Panc1 (cell line): ENCODE measurements around the gene CELF2. TPM values are rescaled to one million over a fixed set of nuclear protein-coding genes. Genes with fewer than 3 reads are reported as not detected.

Experiments
- ATAC-seq: fragments of 200-7000 bp; cut with Tn5 transposase; 2 replicates; pipeline ENCODE4 v1.9.1; 2020; ENCODE audit warnings: mild to moderate bottlenecking, moderate library complexity
- BruUV-seq: library from RNA; stranded (reverse); fragments of 400-500 nt; replicated peaks from 2 replicates; lab custom pipeline; 2021; lab: Mats Ljungman, UMichigan
- CTCF ChIA-PET: fragments of 300-600 bp; sonication (Branson Sonifier 250); formaldehyde crosslinking; loops from one replicate; lab custom pipeline; 2022; ENCODE audit warnings: antibody characterized with exemption; lab: Charles Lee
- POLR2A ChIA-PET: fragments of 300-600 bp; sonication (Branson Sonifier 250); formaldehyde crosslinking; loops from one replicate; lab custom pipeline; 2022; ENCODE audit warnings: antibody characterized with exemption; lab: Charles Lee
- DNase-seq: peaks from one replicate; pipeline ENCODE4 v3.0.0-alpha.2; 2010; ENCODE audit warnings: low read depth, low spot score
- H3K27ac ChIP-seq: 2 replicates; pipeline ENCODE4 v1.5.1; 2011; ENCODE audit warnings: mild to moderate bottlenecking, low read length, inconsistent platforms
- H3K27me3 ChIP-seq: fragments of 200-500 bp; sonication (Bioruptor generic); 2 replicates; pipeline ENCODE4 v1.6.0; 2014; ENCODE audit warnings: low read length, inconsistent platforms; ENCODE audit not compliant: control insufficient read depth, insufficient read depth
- H3K36me3 ChIP-seq: fragments of 200-500 bp; sonication (Bioruptor generic); 2 replicates; pipeline ENCODE4 v1.5.1; 2014; ENCODE audit warnings: inconsistent platforms, mild to moderate bottlenecking, low read length, moderate library complexity; ENCODE audit not compliant: control insufficient read depth, insufficient read depth
- H3K4me1 ChIP-seq: 2 replicates; pipeline ENCODE4 v1.5.1; 2011; ENCODE audit warnings: inconsistent platforms, mild to moderate bottlenecking, low read length, moderate library complexity; ENCODE audit not compliant: control insufficient read depth, insufficient read depth
- H3K4me3 ChIP-seq, 2 experiments: 2 replicates each; pipeline ENCODE4 v1.5.1; 2011 to 2012; ENCODE audit warnings: low read depth in 2 of 2, low read length in 2 of 2, mild to moderate bottlenecking in 2 of 2, inconsistent platforms in 1 of 2, moderate library complexity in 1 of 2
- H3K9me3 ChIP-seq: fragments of 200-500 bp; sonication (Bioruptor generic); 2 replicates; pipeline ENCODE4 v1.5.1; 2014; ENCODE audit warnings: low read depth, mild to moderate bottlenecking, inconsistent platforms, low read length, moderate library complexity; ENCODE audit not compliant: control insufficient read depth, insufficient read depth
- CTCF ChIP-seq: fragments of 450-650 bp; IDR thresholded peaks from 2 replicates; pipeline ENCODE4 v1.5.1; 2017; ENCODE audit warnings: mild to moderate bottlenecking
- POLR2AphosphoS5 ChIP-seq: IDR thresholded peaks from 2 replicates; pipeline ENCODE4 v1.6.1; 2012; ENCODE audit warnings: mild to moderate bottlenecking, low read depth, low read length, moderate library complexity
- REST ChIP-seq, 2 experiments: IDR thresholded peaks; 2 replicates each; pipeline ENCODE4 v1.6.1; 2011 to 2012; ENCODE audit warnings: low read depth in 2 of 2, control low read depth in 1 of 2, low read length in 1 of 2, mild to moderate bottlenecking in 1 of 2, moderate library complexity in 1 of 2; ENCODE audit not compliant: insufficient read depth in 1 of 2
- SIN3A ChIP-seq: IDR thresholded peaks from 2 replicates; pipeline ENCODE4 v1.6.1; 2012; ENCODE audit warnings: low read depth, mild to moderate bottlenecking, low read length, moderate library complexity, borderline replicate concordance; ENCODE audit not compliant: insufficient read depth
- TCF7L2 ChIP-seq: IDR thresholded peaks from 2 replicates; pipeline ENCODE4 v1.6.1; 2011; ENCODE audit warnings: mild to moderate bottlenecking, low read depth, low read length, inconsistent platforms
- in situ Hi-C: cut with HindIII; loops from 2 replicates; pipeline ENCODE4 v1.10.0; 2016; ENCODE audit warnings: low sequenced_read_pairs, low pct_unique_long_range_greater_than_20kb
- intact Hi-C: fragments of 100-400 bp; cut with micrococcal nuclease; formaldehyde crosslinking; loops from one replicate; pipeline ENCODE4 v1.10.0; 2022; ENCODE audit not compliant: unreplicated experiment
- total RNA-seq: library from RNA; stranded (reverse); gene quantifications from one replicate; pipeline ENCODE4 v1.2.1, GENCODE V29; 2021; ENCODE audit not compliant: unreplicated experiment

CELF2 gene
- total RNA-seq, 1 experiment from 2014 or later = 0.44 TPM

GRCh38 chr10:11245510-11245909 is 227.8 kb downstream of the CELF2 start:
- ATAC-seq (no peak), DNase-seq (no peak)
- Histone ChIP-seq H3K9me3 (no peaks in the 10 kb centered on the region), H3K27me3 (peaks cover 3% of the 10 kb centered on the region; the same call in 1 of the 2 replicates), H3K4me1 (no peaks in the 10 kb centered on the region), H3K4me3 (no peak overlapping the region), H3K27ac (no peak overlapping the region), H3K36me3 (no peaks in the 10 kb centered on the region)
- in situ Hi-C loops = no loop called here
- ChIA-PET POLR2A (no interaction called here), CTCF (no interaction called here)
- intact Hi-C loops = no loop called here
- no TSS peak for BruUV-seq
- TF ChIP-seq SIN3A (no peak), TCF7L2 (no peak), CTCF (no peak), REST (IDR thresholded peaks at IDR 0.05; ENCODE audit: insufficient read depth in 1 of 2, low read depth in 2 of 2, low read length in 1 of 2) (no peak), POLR2AphosphoS5 (no peak)

GRCh38 chr10:11245981-11246590 is 228.4 kb downstream of the CELF2 start:
- no TSS peak for BruUV-seq
- ChIA-PET CTCF (no interaction called here), POLR2A (no interaction called here)
- no peak for ATAC-seq
- peaks cover 3% of the 10 kb centered on the region; the same call in 1 of the 2 replicates for H3K27me3 ChIP-seq
- no peak for DNase-seq
- H3K27ac ChIP-seq = no peak overlapping the region
- H3K4me1 ChIP-seq = no peaks in the 10 kb centered on the region
- no peaks in the 10 kb centered on the region for H3K9me3 ChIP-seq
- no peak for TF ChIP-seq POLR2AphosphoS5
- intact Hi-C loops (no loop called here), in situ Hi-C loops (no loop called here)
- no peaks in the 10 kb centered on the region for H3K36me3 ChIP-seq
- H3K4me3 ChIP-seq = no peak overlapping the region

GRCh38 chr10:11246752-11247467 is 229.2 kb downstream of the CELF2 start:
- H3K27ac ChIP-seq = no peak overlapping the region
- no peaks in the 10 kb centered on the region for H3K9me3 ChIP-seq
- in situ Hi-C loops (no loop called here), intact Hi-C loops (no loop called here)
- no peaks in the 10 kb centered on the region for H3K36me3 ChIP-seq
- peaks cover 3% of the 10 kb centered on the region; the same call in 1 of the 2 replicates for H3K27me3 ChIP-seq
- ATAC-seq = no peak
- ChIA-PET CTCF (no interaction called here), POLR2A (no interaction called here)
- TF ChIP-seq SIN3A (no peak), TCF7L2 (no peak), CTCF (no peak), REST (IDR thresholded peaks at IDR 0.05; ENCODE audit: insufficient read depth in 1 of 2, low read depth in 2 of 2, low read length in 1 of 2) (no peak), POLR2AphosphoS5 (no peak)
- BruUV-seq = no TSS peak
- DNase-seq = no peak
- H3K4me3 ChIP-seq = no peak overlapping the region
- no peaks in the 10 kb centered on the region for H3K4me1 ChIP-seq
